Activated T-cell treated with anti-CD3 and anti-CD28 coated beads for 4 hours (primary cell): Measurements from ENCODE around the gene FOXD2.
A peak's percentile ranks its signal among the peaks of the same experiment; 100 is the strongest.

Experiments used
- DNase-seq: peaks from one replicate; pipeline ENCODE4 v3.0.0-alpha.2; 2020

FOXD2 gene

GRCh38 chr1:47437447-47438164, at the start of gene FOXD2:
FOXD2 (plus strand) TSS chr1:47438044; CDS start chr1:47438136, 92 bp downstream.
- DNase-seq = peak; percentile 90

GRCh38 chr1:47388891-47389238, 49.0 kb upstream of the FOXD2 start:
- DNase-seq = no peak

- no peak for DNase-seq
Observed at GRCh38 chr1:47389731-47390130, 48.1 kb upstream of the FOXD2 start.

GRCh38 chr1:47390843-47391242, 47.0 kb upstream of the FOXD2 start:
- DNase-seq = no peak

GRCh38 chr1:47393141-47393540, 44.7 kb upstream of the FOXD2 start:
- no peak for DNase-seq

- DNase-seq = no peak
Observed at GRCh38 chr1:47395433-47395832, 42.4 kb upstream of the FOXD2 start.

GRCh38 chr1:47396671-47397196, 41.1 kb upstream of the FOXD2 start:
- no peak for DNase-seq

GRCh38 chr1:47399138-47399845, 38.6 kb upstream of the FOXD2 start:
- DNase-seq = no peak

GRCh38 chr1:47399846-47400155, 38.0 kb upstream of the FOXD2 start:
- no peak for DNase-seq

GRCh38 chr1:47401761-47402160, 36.1 kb upstream of the FOXD2 start:
- no peak for DNase-seq

- DNase-seq = no peak
Observed at GRCh38 chr1:47402591-47402990, 35.3 kb upstream of the FOXD2 start.

- DNase-seq = no peak
Observed at GRCh38 chr1:47403321-47403910, 34.4 kb upstream of the FOXD2 start.

- DNase-seq = no peak
Observed at GRCh38 chr1:47405697-47406096, 32.1 kb upstream of the FOXD2 start.

- no peak for DNase-seq
Observed at GRCh38 chr1:47406966-47407365, 30.9 kb upstream of the FOXD2 start.

GRCh38 chr1:47407481-47407880, 30.4 kb upstream of the FOXD2 start:
- no peak for DNase-seq

GRCh38 chr1:47409311-47410067, 28.4 kb upstream of the FOXD2 start:
- no peak for DNase-seq

GRCh38 chr1:47410068-47410455, 27.8 kb upstream of the FOXD2 start:
- DNase-seq = no peak

GRCh38 chr1:47411436-47411835, 26.4 kb upstream of the FOXD2 start:
- DNase-seq = no peak

- DNase-seq = no peak
Observed at GRCh38 chr1:47412437-47412836, 25.4 kb upstream of the FOXD2 start.

GRCh38 chr1:47415728-47416318, 22.0 kb upstream of the FOXD2 start, which contains the start of gene FOXE3:
FOXE3 (plus strand) TSS chr1:47416285; CDS start chr1:47416316, 31 bp downstream.
- no peak for DNase-seq

GRCh38 chr1:47416319-47417169, 21.3 kb upstream of the FOXD2 start:
- DNase-seq = no peak
